SU-DHL-6 (cell line): ENCODE measurements around the gene DCAF12.

Source experiments
- H2AFZ ChIP-seq: fragments of 200-600 bp; sonication (generic); 2 replicates; pipeline ENCODE4 v1.6.1; 2014; ENCODE audit warnings: low read depth, mild to moderate bottlenecking, moderate library complexity, mixed read lengths, antibody characterized with exemption, low read length; ENCODE audit not compliant: severe bottlenecking
- H3F3A ChIP-seq: fragments of 200-600 bp; shearing (Covaris generic); 2 replicates; pipeline ENCODE4 v1.6.0; 2016; ENCODE audit warnings: antibody characterized with exemption, mild to moderate bottlenecking; ENCODE audit not compliant: insufficient read depth
- H3K27ac ChIP-seq: fragments of 200-600 bp; sonication (generic); 2 replicates; pipeline ENCODE4 v1.5.1; 2016; ENCODE audit warnings: low read depth, mild to moderate bottlenecking, low read length, moderate library complexity, mixed read lengths
- H3K27me3 ChIP-seq: fragments of 200-600 bp; sonication (generic), shearing (Covaris generic); 2 replicates; pipeline ENCODE4 v1.6.0; 2014; ENCODE audit warnings: mild to moderate bottlenecking, low read length
- H3K36me3 ChIP-seq: fragments of 200-600 bp; sonication (generic); 2 replicates; pipeline ENCODE4 v1.6.1; 2014; ENCODE audit warnings: mild to moderate bottlenecking, low read length, mixed read lengths
- H3K4me2 ChIP-seq: fragments of 300-600, 200-600 bp; shearing (Covaris generic), sonication (generic); 2 replicates; pipeline ENCODE4 v1.6.0; 2014; ENCODE audit warnings: low read length, low read depth, mild to moderate bottlenecking; ENCODE audit not compliant: poor library complexity, severe bottlenecking
- H3K4me3 ChIP-seq: fragments of 200-600 bp; sonication (generic); 2 replicates; pipeline ENCODE4 v1.5.1; 2014; ENCODE audit warnings: antibody characterized with exemption, low read length, mild to moderate bottlenecking, mixed read lengths; ENCODE audit not compliant: insufficient read depth, poor library complexity, severe bottlenecking
- H3K79me2 ChIP-seq: fragments of 200-600 bp; sonication (generic); 2 replicates; pipeline ENCODE4 v1.6.1; 2014; ENCODE audit warnings: mild to moderate bottlenecking, low read length, moderate library complexity; ENCODE audit not compliant: insufficient read depth
- H3K9ac ChIP-seq: fragments of 200-600 bp; sonication (generic); 2 replicates; pipeline ENCODE4 v1.7.0; 2014; ENCODE audit warnings: mild to moderate bottlenecking, low read length
- H3K9me2 ChIP-seq: fragments of 200-600 bp; sonication (generic); replicated peaks from 2 replicates; pipeline ENCODE4 v1.6.1; 2014; ENCODE audit warnings: low read length; ENCODE audit not compliant: insufficient read depth
- H3K9me3 ChIP-seq: fragments of 200-600 bp; sonication (generic); 2 replicates; pipeline ENCODE4 v1.6.1; 2014; ENCODE audit warnings: low read length, mixed read lengths; ENCODE audit not compliant: insufficient read depth
- H4K20me1 ChIP-seq: fragments of 200-600 bp; sonication (generic); 2 replicates; pipeline ENCODE4 v1.6.1; 2014; ENCODE audit warnings: low read depth, mild to moderate bottlenecking, antibody characterized with exemption, low read length, moderate library complexity, mixed read lengths
- CTCF ChIP-seq: fragments of 200-600 bp; sonication (generic); IDR thresholded peaks from one replicate; pipeline ENCODE4 v1.5.1; 2017; ENCODE audit warnings: antibody characterized with exemption, mild to moderate bottlenecking, low read length, moderate library complexity; ENCODE audit not compliant: insufficient read depth, poor library complexity, severe bottlenecking
- EZH2phosphoT487 ChIP-seq: fragments of 200-600 bp; sonication (generic), shearing (Covaris generic); conservative IDR thresholded peaks from 2 replicates; pipeline ENCODE4 v1.6.1; 2018; ENCODE audit warnings: mild to moderate bottlenecking, antibody characterized with exemption, low read length, moderate library complexity, mixed read lengths

DCAF12 gene

GRCh38 chr9:34097865-34098264 is 28.6 kb downstream of the DCAF12 start:
- Histone ChIP-seq H4K20me1 (no peaks in the 10 kb centered on the region), H3K9me2 (no peaks in the 10 kb centered on the region), H2AFZ (no peak overlapping the region), H3K36me3 (peaks cover 13% of the 10 kb centered on the region; the same call in 1 of the 2 replicates), H3K27me3 (no peaks in the 10 kb centered on the region), H3K4me3 (no peak overlapping the region), H3K9ac (peak overlapping the region; percentile 28), H3K79me2 (no peaks in the 10 kb centered on the region), H3K4me2 (peak overlapping the region; percentile 43), H3K9me3 (no peaks in the 10 kb centered on the region), H3K27ac (peak overlapping the region; percentile 86), H3F3A (peaks cover 12% of the 10 kb centered on the region)
- TF ChIP-seq EZH2phosphoT487 (no peak), CTCF (no peak)

GRCh38 chr9:34096751-34097150 is 29.7 kb downstream of the DCAF12 start:
- Histone ChIP-seq H3K27ac (peak overlapping the region; percentile 86), H4K20me1 (no peaks in the 10 kb centered on the region), H3K9ac (0 out of 2 replicates have a peak overlapping the region, but pooled peaks have one; percentile 28), H3K4me2 (no peak overlapping the region), H2AFZ (no peak overlapping the region), H3K36me3 (peaks cover 9% of the 10 kb centered on the region; the same call in 1 of the 2 replicates), H3K9me3 (no peaks in the 10 kb centered on the region), H3K4me3 (no peak overlapping the region), H3K79me2 (no peaks in the 10 kb centered on the region), H3K27me3 (no peaks in the 10 kb centered on the region), H3K9me2 (no peaks in the 10 kb centered on the region), H3F3A (peaks cover 12% of the 10 kb centered on the region)
- no peak for TF ChIP-seq CTCF
- TF ChIP-seq EZH2phosphoT487: no peak

GRCh38 chr9:34093578-34093977 is 32.9 kb downstream of the DCAF12 start:
- Histone ChIP-seq H2AFZ (no peak overlapping the region), H3K27me3 (no peaks in the 10 kb centered on the region), H3K4me2 (no peak overlapping the region), H3K4me3 (no peak overlapping the region), H3F3A (peaks cover 7% of the 10 kb centered on the region), H3K27ac (no peak overlapping the region), H4K20me1 (no peaks in the 10 kb centered on the region), H3K9me3 (no peaks in the 10 kb centered on the region), H3K9me2 (no peaks in the 10 kb centered on the region), H3K79me2 (no peaks in the 10 kb centered on the region), H3K36me3 (peaks cover 11% of the 10 kb centered on the region; the same call in 1 of the 2 replicates), H3K9ac (no peak overlapping the region)
- TF ChIP-seq EZH2phosphoT487: no peak
- TF ChIP-seq CTCF: no peak
